GM19468 (cell line): ENCODE measurements around the gene MLLT1.

Source experiments
- ATAC-seq: cut with Tn5 transposase; IDR thresholded peaks from one replicate; pipeline ENCODE4 v1.9.1; 2021; ENCODE audit warnings: mild to moderate bottlenecking, moderate library complexity, moderate number of reproducible peaks; ENCODE audit not compliant: unreplicated experiment; ENCODE audit errors: extremely low read depth

Gene MLLT1

DNA sequence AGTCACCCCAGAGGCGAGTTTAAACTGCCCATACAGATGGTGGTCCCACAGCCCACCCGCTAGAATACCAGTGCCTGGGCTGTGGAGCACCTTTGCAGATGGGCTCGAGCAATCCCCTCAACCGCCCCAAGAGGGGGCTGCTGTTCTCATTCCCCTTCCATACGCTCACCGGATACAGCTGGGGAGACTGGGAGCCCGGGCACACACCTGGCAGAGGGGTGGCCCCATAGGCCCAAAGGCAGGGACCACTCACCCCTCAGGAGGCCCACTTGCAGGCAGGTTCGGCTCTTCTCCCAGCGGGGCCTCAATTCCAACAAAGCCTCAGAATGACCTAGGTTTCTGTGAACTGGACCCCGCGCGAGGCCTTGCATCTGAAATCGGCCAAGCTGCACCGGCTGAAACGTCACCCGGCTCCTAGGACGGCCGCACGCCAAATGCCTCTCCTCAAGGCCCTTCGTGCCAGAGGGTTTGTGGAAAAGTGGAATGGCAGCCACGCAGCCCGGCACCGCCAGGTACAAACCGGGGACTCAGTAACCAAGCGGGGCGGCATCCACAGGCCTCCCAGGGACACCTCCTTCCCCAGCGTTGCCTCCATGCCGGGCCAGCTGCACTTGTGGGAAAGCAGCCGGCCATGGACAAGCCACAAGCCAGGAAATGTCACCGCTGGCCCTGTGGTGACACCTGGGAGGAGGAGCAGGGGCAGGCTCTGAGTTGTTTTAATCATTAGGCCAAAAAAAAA is 18.7 kb downstream of the MLLT1 start:
- ATAC-seq, result no peak

DNA sequence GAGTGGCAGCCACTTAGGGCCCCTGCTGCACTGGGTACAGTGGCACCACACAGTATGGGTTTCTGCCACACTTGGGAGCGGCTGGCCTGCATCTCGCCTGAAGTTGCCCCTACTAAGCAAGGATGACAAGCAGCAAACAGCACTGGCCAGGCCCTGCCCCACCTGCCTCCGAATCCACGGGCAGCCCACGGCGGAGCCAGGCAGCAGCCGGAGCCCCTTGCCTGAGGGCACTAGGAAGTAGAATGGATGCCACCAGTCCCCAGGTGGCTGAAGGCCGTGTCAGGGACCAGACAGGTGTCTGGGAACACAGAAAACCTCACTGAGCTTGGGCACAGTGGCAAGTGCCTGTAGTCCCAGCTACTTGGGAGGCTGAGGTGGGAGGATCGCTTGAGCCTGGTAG is 19.4 kb downstream of the MLLT1 start:
- ATAC-seq, result no peak

DNA sequence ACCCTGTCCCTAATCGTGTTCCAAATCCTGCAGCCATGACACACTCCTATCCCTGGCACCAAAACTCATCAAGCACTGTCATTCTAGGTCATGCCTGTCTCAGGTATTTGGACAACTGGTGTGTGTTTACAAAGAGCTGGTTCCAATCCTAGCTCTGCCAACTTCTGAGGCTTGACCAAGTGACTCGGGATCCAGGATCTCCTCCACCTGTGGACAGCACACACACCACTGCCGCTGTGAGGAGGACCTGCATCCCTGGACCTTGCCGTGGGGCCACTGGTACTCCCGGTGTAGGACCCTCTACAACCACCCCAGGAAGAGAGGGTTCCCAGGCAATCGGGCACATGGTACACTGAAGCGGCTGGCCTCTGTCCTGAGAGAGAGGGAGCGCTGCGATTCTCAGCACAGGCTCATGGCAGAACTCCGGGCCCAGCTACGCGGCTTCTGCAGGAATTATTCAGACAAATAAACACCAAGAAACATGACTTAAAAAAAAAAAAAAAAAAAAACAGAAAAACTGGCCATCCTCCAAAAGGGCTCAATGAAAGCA is 20.4 kb downstream of the MLLT1 start:
- ATAC-seq, result no peak

DNA sequence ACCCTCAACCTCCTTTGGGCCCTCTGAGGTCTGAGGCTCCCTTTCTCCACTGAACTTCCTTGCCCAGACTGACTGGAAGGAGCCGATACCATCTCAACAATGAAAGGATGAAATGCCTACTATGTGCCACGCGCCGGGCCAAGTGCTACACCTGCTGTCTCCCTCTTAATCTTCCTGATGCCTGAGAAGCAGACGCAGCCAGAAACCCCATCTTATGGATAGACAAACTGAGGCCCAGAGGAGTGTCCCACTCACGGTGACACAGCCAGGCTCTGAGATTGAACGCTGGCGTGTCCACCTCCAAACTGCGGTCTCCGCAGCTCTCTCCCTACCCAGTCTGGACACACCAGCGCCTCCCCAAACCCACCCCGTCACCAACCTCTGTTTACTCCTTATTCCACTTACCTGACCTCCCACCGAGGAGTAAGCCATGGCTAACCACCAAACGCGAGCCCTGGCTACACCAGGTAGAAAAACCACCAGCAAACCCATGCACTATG is 20.9 kb downstream of the MLLT1 start:
- ATAC-seq, result no peak

DNA sequence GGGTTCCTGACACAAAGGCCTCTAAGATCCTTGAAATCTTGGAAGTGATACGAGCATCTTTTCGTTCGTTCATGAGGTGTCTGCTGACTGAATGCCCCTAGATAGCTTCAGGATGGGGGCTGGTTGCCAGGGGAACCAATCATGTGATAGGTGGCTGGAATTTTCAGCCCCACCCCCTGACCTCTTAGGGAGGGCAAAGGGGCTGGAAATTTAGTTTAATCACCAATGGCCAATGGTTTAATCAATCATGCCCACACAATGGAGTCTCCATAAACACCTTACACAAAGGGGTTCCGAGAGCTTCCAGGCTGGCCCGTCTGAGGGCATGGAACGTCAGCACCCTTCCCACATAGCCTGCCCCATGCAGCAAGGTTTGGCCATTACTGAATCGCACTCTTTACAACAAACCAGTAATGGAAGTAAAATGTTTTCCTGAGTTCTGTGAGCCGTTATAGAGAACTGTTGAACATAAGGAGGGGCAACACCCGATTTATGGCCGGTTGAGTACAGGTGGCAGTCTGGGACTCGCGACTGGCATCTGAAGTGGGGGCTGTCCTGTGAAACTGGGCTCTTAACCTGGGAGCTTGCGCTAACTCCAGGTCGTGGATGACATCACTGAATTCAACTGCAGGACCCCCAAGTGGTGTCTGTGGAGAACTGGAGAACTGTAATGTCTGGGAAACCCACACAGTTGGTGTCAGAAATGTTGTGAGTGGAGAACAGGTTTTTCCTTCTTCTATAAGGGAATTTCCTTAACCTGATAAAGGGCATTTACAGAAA is 25.6 kb downstream of the MLLT1 start:
- ATAC-seq, result no peak

DNA sequence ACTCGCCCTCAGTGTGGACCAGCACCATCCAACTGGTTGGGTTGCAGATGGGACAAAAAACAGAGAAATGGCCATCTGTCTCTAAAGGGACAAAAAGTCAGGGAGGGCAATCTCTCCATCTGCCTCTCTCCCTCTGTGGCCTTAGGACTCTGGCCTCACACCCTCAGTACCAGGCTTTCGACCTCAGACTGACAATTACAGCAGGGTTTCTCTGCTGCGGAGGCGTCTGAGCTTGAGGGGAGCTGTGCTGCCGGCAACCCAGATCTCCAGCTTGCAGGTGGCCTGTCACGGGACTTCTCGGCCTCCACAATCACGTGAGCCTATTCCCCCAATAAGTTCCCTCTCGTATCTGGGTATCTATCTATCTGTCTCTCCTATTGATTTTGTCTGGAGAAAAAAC is 27.7 kb downstream of the MLLT1 start:
- no peak for ATAC-seq

DNA sequence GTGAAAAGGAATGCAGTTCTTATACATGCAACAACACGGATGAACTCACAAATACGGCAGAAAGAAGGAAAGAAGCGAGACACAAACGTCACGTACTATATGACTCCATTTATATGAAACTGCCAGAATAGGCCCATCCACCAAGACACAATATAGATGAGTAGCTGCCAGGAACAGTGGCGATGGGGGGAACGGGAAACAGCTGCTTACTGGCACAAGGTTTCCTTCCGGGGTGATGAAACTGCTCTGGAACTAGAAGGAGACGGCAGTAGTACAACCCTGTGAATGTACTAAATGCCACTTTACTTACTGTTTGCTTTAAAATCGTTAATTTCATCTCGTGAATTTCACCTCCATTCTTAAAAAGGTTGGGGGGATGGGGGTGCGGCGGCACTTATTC is 28.9 kb downstream of the MLLT1 start:
- ATAC-seq, result no peak

DNA sequence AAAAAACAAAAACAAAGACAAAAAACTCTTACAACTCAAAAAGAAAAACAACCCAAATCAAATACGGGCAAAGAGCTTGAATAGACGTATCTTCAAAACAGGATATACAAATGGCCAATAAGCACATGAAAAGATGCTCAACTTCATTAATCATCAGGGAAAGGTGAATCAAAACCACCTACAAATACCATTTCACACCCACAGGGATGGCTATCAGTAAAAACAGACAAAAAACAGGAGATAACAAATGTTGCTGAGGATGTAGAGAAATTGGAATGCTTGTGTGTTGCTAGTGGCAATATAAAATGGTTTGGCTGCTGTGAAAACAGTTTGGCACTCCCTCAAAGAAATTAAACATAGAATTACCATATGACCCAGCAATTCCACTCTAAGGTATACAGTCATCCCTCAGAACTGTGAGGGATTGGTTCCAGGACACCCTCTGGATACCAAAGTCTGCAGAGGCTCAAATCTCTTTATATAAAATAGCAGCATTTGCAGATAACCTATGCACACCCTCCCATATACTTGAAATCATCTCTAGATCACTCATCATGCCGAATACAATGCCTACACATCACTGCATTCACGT is 29.7 kb downstream of the MLLT1 start:
- no peak for ATAC-seq

DNA sequence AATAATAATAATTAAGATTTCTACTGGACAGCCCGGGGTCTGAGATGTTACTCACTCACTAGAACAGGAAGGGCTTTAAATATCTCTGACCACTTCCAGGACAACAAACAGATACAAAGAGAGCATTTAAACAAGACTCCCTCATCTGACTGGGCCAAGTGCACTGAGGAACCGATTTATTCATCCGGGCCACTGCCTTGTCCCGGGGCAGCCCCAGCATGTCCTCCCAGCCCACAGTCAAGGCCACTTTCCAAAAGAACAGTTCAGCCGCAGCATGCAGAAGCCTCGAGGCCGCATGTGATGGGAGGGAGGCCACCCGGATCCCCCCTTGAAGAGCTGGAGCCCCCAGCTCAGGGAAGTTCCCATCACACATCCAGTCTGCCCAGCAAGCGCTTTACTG is 30.5 kb downstream of the MLLT1 start:
- no peak for ATAC-seq

DNA sequence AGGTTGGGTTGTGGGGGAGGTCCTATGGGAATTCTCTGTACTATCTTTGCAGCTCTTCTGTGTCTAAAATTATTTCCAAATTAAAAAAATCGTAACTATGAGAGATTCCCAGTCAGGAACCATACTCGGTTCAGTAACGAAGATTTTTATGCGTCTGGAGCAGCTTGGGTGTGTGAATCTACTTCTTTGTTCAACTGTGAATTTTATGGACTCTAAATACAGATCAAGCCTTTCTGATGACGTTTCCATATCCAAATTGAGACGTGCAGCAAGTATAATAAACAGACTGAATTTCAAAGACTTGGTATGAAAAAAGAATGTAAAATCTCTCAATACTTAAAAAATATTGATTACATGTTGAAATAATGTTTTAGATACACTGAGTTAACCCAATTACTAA is 30.9 kb downstream of the MLLT1 start:
- ATAC-seq, result no peak

DNA sequence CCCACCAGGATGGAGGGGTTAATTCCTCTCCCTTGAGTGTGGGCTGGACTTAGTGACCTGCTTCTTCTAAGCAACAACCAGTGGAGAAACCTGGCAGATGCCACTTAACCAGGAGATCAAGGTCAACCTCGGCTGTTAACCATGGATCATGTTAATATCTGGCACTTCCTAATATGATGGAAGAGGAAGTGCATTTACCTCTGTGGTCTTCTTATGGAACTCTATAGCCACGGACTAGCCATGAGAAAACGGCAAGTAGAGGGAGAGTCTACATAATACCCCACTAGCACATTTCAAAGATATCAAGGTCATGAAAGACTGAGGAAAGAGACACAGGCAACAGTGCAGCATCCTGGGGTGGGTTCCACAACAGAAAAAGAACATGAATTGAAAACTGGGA is 31.4 kb downstream of the MLLT1 start:
- no peak for ATAC-seq

DNA sequence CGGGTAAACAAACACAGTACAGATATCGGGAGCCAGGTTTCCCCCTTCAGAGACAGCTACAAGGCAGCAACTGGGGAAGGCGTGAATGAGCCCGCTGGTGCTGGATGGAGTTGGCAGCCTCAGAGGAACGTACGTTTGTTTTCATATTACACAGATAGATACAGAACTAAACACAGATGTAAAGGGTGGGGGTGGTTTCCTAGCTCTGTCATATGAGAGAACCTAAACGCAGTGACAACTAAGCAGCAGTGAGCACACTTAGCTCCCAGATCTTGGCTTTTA is 32.8 kb downstream of the MLLT1 start:
- ATAC-seq, result no peak

DNA sequence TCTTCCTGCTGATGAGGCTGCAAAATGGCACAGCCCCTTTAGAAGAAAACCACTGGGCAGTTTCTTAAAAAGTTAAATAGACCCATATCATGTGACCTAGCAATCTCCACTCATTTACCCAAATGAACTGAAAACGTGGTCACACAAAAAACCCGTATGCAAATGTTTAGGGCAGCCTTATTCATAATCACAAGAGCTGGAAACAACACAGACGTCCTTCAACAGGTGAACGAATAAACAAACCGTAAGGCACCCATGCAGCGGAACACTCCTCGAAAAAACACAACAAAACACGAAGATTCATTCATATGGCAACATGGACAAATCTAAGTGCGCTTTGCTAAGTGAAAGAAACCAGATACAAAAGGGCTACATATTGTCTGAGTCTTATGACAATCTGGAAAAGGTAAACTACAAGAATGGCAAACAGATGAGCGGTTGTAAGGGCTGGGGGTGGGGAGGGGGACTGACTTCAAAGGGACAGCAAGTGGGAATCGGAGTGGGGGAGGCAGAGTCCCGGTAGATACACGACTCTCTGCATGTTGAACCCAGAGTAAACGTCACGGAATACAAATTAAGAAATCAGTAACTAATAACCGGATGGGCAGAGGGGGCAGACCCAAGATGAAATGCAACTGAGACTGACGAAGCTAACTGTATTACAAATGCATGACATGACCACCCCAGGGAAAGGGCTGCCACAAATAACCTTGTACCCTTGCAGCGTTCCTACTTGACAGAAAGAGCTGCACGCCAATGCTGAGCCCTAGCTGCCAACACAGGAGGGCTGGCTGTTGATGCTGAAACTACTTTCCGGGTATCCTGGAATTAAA is 33.4 kb downstream of the MLLT1 start:
- no peak for ATAC-seq

DNA sequence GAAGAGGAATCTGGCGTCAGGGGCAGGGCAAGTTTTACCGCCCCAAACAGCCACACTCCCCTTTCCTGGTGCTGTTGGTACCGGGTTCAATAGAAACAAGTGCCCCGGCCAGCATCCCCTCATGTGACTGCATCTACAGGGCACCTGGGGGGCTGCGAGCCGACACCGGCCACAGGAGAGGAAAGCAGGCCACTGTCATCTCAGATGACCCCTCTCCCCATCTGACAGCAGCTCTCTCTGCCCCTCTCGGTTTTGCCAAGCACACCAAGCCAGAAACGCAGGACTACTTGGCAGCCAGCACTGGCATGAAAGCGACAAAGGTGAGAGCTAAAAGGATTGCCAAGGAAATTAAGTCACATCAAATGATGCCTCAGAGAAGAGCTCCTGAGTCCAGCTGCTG is 37.1 kb downstream of the MLLT1 start:
- no peak for ATAC-seq

DNA sequence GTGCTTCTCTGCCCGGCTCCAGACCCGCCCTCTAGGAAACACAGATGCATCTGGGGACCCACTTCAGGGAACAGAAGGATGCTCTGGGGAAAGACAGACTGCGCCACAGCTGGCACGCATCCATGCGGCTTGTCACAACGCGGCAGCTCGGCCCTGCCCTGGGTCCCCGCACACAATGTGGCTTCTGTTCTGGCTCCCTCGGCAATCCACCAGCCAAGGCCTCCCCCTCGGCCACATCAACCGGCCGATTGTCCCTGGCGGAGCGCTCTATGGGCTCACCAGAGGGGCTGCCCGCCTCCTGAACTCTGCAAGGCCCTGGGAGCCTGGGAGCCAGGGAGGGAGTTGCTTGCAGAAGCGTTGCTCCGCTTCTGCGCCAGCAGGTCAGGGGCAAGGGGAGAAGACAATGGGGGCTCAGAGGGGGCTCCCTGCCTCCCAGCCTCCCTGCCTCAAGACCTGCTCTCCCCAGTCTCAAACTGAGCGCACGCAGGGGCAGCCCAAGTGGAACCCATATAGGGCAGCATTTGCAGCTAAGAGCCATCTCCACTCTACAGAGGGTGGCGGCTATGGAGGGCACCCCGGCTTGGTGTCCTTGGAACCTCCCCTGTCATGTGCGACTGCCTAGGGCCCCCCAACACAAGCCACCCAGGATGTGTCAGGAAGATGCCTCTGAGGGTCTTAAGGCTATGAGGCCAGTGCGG is 37.9 kb downstream of the MLLT1 start:
- ATAC-seq, result no peak

DNA sequence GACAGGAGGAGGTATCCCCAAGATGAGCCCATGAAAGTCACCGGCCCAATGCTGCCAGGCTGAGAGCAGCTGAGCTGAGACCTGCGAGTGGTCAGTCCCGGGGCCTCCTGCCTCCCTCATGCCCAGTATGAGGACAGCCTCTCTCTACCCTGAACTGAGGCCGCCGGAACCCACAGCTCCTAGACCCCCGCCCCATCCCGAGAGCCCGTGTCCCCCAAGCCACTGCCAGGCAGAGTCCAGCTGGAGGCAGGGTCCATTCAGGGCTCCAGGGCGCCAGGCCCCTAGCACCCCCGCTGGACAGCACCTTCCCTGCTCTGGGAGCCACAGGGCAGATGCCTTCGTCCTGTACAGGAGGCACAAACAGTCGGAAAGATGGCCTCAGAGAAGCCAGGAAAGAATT is 38.7 kb downstream of the MLLT1 start:
- no peak for ATAC-seq

DNA sequence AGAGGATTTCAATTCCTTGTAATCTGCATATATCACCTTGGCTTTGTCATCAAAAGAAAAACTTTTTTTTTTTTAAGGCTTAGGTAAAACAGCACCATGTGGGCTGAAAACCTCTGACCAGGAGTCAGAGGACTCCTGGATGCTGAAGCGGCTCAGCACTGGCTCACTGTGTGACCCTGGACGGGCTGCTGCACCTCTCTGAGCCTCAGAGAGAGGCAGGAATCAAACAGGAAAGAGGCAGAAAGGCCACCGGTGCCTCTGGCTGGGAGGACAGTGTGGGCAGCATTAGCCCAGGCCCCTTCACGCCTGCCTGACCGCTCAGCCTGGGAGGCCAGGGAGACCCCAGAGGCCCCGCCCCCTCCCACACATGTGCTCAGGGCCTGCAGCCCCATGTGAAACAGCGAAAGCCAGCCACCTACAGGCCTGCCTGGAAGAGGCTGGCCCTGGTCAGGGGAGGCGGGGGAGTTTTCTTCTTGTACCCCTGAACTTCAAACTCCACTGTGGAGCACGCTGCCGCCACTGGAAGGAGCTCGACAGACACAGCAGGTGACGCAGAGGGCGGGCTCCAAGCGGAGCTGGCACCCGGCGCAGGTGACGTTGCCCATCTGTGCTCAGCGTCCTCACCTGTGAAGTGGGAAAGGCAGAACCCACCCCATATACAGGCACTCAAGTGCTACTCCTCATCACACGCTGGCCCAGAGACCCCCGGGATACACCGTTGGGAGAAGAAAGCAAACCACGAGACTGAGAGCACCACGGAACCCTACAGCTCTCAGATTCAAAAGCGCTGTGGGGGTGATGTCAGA is 39.7 kb downstream of the MLLT1 start:
- ATAC-seq, result no peak

DNA sequence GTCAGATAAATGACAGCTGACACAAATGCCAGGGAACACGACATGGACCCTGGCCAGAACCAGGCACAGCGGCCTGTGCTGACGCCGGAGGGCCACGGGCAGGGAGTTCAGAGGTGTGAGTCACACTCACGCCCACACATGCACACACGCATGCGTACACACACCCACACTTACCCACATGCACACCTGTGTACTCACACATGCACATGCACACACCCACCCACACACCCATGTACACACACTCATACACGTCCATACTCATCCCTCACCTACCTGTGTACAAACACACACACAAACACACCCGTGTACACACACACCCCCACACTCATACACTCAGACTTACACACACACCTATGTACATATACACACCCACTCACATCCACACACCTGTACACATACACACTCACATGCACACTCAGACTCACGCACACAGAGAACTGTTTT is 40.4 kb downstream of the MLLT1 start:
- ATAC-seq, result no peak
